NB4 (cell line): ENCODE measurements around the gene RGL1.

Experiments
- POLR2A ChIP-seq: IDR thresholded peaks from 2 replicates; pipeline ENCODE4 v1.6.1; 2011; ENCODE audit warnings: mild to moderate bottlenecking; ENCODE audit not compliant: insufficient read length; ENCODE audit errors: extremely low read depth
- TF ChIP-seq, protein P1 (sequence below): IDR thresholded peaks from one replicate; pipeline ENCODE4 v1.5.1; 2012; ENCODE audit warnings: low read depth, low read length

DNA sequence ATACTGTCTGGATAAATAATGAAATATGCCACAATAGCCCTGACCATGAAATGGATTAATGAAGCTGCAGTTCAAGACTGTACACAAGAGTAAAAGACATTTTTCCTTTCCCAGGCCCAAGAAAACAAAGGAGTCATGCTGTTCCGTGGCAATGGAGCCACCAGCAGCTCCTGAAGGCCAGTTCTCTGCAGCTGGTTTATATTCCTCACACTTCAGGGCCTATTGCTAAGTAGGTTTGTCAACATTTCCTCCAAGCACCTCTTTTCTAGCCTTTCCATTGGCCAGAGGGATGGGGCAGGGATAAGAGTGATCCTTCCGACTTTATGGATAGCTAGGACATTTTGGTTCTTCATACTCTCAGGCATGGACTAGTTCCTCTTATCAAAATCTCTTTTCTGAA lies 24.2 kb upstream of the RGL1 start:
- TF ChIP-seq POLR2A: no peak
- TF ChIP-seq, protein P1, sequence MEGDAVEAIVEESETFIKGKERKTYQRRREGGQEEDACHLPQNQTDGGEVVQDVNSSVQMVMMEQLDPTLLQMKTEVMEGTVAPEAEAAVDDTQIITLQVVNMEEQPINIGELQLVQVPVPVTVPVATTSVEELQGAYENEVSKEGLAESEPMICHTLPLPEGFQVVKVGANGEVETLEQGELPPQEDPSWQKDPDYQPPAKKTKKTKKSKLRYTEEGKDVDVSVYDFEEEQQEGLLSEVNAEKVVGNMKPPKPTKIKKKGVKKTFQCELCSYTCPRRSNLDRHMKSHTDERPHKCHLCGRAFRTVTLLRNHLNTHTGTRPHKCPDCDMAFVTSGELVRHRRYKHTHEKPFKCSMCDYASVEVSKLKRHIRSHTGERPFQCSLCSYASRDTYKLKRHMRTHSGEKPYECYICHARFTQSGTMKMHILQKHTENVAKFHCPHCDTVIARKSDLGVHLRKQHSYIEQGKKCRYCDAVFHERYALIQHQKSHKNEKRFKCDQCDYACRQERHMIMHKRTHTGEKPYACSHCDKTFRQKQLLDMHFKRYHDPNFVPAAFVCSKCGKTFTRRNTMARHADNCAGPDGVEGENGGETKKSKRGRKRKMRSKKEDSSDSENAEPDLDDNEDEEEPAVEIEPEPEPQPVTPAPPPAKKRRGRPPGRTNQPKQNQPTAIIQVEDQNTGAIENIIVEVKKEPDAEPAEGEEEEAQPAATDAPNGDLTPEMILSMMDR: no peak
